Measurements from ENCODE around the gene BHLHE40.

BHLHE40 gene

DNA sequence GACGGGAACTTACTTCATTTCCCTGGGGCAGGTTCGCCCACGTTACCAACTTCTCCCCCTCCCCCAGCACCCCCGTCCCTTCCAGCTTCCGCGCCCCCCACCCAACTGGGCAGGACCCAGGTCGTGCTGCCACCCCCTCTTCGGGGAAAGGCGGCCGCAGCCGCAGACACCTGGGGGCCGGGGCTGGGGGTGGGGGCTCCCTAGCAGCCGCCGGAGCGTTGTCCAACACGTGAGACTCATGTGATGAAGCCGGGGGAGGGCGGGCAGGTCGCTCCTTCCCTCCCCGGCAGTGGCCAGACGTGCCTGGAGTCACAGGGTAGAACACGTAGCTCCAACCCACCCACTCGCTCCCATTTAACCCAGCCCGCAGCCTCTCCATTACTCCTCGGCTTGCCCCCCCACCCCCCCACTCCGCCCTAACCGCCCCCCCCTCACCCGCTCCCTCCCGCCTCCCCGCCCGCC lies 240 bp upstream of the BHLHE40 start:
- Histone ChIP-seq H3K9me3 (ENCODE audit: insufficient read depth, low read length) (no peaks in the 10 kb centered on the region), H3K27me3 (ENCODE audit: insufficient read depth, insufficient read length) (peaks cover 15% of the 10 kb centered on the region), H3K36me3 (ENCODE audit: insufficient read depth, insufficient read length, low read length) (peaks cover 40% of the 10 kb centered on the region), H3K9ac (ENCODE audit: insufficient read length, low read depth) (peak overlapping the region; percentile 72), H3K4me1 (ENCODE audit: insufficient read depth, insufficient read length) (peaks cover 17% of the 10 kb centered on the region), H3K4me3 (ENCODE audit: insufficient read length, low read depth) (peak overlapping the region; percentile 64)
- no peak for DNase-seq (ENCODE audit: low read depth, low spot score)
- TF ChIP-seq ZNF274 (IDR thresholded peaks at IDR 0.05; ENCODE audit: low read depth, low read length) (no peak), SUZ12 (IDR thresholded peaks at IDR 0.05; ENCODE audit: extremely low read depth, insufficient read depth, insufficient read length) (no peak), YY1 (IDR thresholded peaks at IDR 0.05; ENCODE audit: insufficient read depth, insufficient read length) (no peak)

DNA sequence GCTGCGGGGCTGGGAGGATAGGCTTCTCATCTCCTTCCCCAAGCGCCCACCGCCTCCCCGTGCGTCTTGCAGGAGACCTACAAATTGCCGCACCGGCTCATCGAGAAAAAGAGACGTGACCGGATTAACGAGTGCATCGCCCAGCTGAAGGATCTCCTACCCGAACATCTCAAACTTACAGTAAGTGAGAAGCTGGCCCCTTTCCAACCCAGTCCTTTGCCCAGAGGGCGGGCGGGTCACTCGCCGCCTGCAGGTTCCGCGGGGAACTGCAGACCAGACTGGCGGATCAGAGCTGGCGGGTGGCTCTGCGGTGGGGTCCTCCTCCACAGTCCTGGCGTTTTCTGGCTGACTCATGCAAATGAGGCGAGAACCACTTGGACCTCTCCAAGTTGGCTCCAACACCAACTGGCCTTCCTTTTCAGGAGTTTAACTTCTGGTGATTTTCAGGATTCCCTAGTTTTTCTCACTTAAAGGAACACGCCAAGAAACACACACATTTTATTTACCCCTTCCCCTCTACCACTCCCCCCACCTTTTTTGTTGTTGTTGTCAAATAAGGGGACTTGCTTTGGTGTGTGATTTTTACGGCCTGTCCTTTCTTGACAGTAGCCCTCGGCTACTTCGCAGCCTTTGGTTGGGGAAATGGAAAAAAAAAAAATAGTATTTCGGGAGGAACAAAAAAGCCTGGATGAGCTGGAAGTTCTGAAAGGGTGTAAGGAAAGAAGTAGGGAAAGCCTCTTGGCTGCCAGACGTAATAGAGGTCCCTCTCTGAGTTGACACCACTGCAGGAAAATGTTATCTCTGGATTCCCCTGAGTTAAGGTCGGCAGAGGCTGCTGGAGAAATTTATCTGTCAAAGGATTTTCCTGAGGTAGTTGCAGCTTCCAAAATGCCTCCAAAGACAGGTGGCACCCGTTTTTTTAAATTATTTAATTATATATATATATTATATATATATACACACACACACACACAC lies 1.3 kb downstream of the BHLHE40 start:
- no peaks in the 10 kb centered on the region for H3K9me3 ChIP-seq (ENCODE audit: insufficient read depth, low read length)
- peak overlapping the region; percentile 98 for H3K9ac ChIP-seq (ENCODE audit: insufficient read length, low read depth)
- peaks cover 54% of the 10 kb centered on the region for H3K36me3 ChIP-seq (ENCODE audit: insufficient read depth, insufficient read length, low read length)
- TF ChIP-seq ZNF274 (IDR thresholded peaks at IDR 0.05; ENCODE audit: low read depth, low read length) (no peak), YY1 (IDR thresholded peaks at IDR 0.05; ENCODE audit: insufficient read depth, insufficient read length) (no peak), SUZ12 (IDR thresholded peaks at IDR 0.05; ENCODE audit: extremely low read depth, insufficient read depth, insufficient read length) (no peak)
- peaks cover 25% of the 10 kb centered on the region for H3K27me3 ChIP-seq (ENCODE audit: insufficient read depth, insufficient read length)
- peak overlapping the region; percentile 95 for H3K4me3 ChIP-seq (ENCODE audit: insufficient read length, low read depth)
- DNase-seq (ENCODE audit: low read depth, low spot score), result no peak
- peaks cover 22% of the 10 kb centered on the region for H3K4me1 ChIP-seq (ENCODE audit: insufficient read depth, insufficient read length)

DNA sequence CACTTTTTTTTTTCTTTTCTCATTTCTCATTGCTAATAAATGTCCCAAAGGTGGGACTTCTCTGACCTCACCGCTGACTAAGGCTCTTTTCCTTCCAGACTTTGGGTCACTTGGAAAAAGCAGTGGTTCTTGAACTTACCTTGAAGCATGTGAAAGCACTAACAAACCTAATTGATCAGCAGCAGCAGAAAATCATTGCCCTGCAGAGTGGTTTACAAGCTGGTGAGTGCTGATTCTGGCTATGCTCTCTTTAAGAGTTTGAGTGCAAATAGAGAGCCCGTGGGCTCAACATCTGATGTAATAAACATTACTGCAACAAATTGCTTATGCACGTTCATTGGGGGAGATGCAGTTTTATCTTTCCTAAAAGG lies 2.0 kb downstream of the BHLHE40 start:
- Histone ChIP-seq H3K36me3 (ENCODE audit: insufficient read depth, insufficient read length, low read length) (peaks cover 54% of the 10 kb centered on the region), H3K4me1 (ENCODE audit: insufficient read depth, insufficient read length) (peaks cover 27% of the 10 kb centered on the region), H3K9ac (ENCODE audit: insufficient read length, low read depth) (no peak overlapping the region), H3K9me3 (ENCODE audit: insufficient read depth, low read length) (no peaks in the 10 kb centered on the region), H3K4me3 (ENCODE audit: insufficient read length, low read depth) (no peak overlapping the region), H3K27me3 (ENCODE audit: insufficient read depth, insufficient read length) (peaks cover 32% of the 10 kb centered on the region)
- no peak for DNase-seq (ENCODE audit: low read depth, low spot score)
- no peak for TF ChIP-seq SUZ12 (IDR thresholded peaks at IDR 0.05; ENCODE audit: extremely low read depth, insufficient read depth, insufficient read length)
- no peak for TF ChIP-seq YY1 (IDR thresholded peaks at IDR 0.05; ENCODE audit: insufficient read depth, insufficient read length)
- TF ChIP-seq ZNF274 (IDR thresholded peaks at IDR 0.05; ENCODE audit: low read depth, low read length), result no peak

DNA sequence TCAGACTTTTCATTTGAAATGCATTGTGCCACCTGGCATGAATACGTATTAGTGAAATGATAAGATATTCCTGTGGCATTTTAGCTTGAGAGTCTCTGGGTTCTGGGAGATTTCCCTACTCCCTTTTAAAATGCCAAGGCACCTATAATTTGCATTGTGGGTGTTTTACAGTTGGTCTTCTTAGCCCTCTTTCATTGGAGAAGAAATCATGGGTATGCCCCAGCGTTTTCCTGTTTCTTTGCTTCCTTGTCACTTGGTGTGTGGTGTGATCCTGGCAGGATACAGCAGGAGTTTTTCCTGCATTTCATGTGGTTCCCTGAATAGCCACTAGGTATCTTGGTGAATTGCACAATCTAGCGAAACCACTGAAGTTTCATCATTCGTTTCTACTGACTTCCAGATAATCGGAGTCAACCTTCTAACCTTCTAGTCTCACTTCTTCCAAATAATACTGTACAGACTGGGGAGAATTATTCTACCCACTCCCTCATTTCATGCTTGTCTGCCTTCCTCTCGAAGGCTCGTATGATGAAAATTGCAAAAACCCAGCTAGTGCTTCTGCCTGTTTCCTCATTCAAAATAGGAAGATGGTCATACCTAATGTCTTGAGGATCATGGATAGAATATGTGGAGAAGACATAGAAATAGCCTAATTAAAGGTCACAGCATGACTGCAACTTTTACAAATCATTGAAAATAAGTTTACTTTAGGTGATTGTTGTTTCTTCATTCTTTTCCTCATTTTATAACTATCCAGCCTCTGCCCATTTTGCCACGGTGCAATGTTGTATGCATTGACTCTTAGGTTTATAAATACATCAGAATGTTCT lies 2.6 kb downstream of the BHLHE40 start:
- Histone ChIP-seq H3K9ac (ENCODE audit: insufficient read length, low read depth) (no peak overlapping the region), H3K36me3 (ENCODE audit: insufficient read depth, insufficient read length, low read length) (peaks cover 54% of the 10 kb centered on the region), H3K9me3 (ENCODE audit: insufficient read depth, low read length) (no peaks in the 10 kb centered on the region), H3K27me3 (ENCODE audit: insufficient read depth, insufficient read length) (peaks cover 31% of the 10 kb centered on the region), H3K4me3 (ENCODE audit: insufficient read length, low read depth) (no peak overlapping the region), H3K4me1 (ENCODE audit: insufficient read depth, insufficient read length) (peaks cover 26% of the 10 kb centered on the region)
- DNase-seq (ENCODE audit: low read depth, low spot score), result no peak
- TF ChIP-seq YY1 (IDR thresholded peaks at IDR 0.05; ENCODE audit: insufficient read depth, insufficient read length) (no peak), SUZ12 (IDR thresholded peaks at IDR 0.05; ENCODE audit: extremely low read depth, insufficient read depth, insufficient read length) (no peak), ZNF274 (IDR thresholded peaks at IDR 0.05; ENCODE audit: low read depth, low read length) (no peak)

DNA sequence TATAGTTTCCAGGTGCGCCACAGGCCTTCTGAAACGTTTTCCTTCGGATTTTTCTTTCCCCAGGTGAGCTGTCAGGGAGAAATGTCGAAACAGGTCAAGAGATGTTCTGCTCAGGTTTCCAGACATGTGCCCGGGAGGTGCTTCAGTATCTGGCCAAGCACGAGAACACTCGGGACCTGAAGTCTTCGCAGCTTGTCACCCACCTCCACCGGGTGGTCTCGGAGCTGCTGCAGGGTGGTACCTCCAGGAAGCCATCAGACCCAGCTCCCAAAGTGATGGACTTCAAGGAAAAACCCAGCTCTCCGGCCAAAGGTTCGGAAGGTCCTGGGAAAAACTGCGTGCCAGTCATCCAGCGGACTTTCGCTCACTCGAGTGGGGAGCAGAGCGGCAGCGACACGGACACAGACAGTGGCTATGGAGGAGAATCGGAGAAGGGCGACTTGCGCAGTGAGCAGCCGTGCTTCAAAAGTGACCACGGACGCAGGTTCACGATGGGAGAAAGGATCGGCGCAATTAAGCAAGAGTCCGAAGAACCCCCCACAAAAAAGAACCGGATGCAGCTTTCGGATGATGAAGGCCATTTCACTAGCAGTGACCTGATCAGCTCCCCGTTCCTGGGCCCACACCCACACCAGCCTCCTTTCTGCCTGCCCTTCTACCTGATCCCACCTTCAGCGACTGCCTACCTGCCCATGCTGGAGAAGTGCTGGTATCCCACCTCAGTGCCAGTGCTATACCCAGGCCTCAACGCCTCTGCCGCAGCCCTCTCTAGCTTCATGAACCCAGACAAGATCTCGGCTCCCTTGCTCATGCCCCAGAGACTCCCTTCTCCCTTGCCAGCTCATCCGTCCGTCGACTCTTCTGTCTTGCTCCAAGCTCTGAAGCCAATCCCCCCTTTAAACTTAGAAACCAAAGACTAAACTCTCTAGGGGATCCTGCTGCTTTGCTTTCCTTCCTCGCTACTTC lies 3.8 kb downstream of the BHLHE40 start:
- Histone ChIP-seq H3K9ac (ENCODE audit: insufficient read length, low read depth) (peak overlapping the region; percentile 61), H3K27me3 (ENCODE audit: insufficient read depth, insufficient read length) (peaks cover 30% of the 10 kb centered on the region), H3K36me3 (ENCODE audit: insufficient read depth, insufficient read length, low read length) (peaks cover 54% of the 10 kb centered on the region), H3K9me3 (ENCODE audit: insufficient read depth, low read length) (no peaks in the 10 kb centered on the region), H3K4me3 (ENCODE audit: insufficient read length, low read depth) (no peak overlapping the region), H3K4me1 (ENCODE audit: insufficient read depth, insufficient read length) (peaks cover 21% of the 10 kb centered on the region)
- TF ChIP-seq YY1 (IDR thresholded peaks at IDR 0.05; ENCODE audit: insufficient read depth, insufficient read length), result no peak
- no peak for TF ChIP-seq ZNF274 (IDR thresholded peaks at IDR 0.05; ENCODE audit: low read depth, low read length)
- TF ChIP-seq SUZ12 (IDR thresholded peaks at IDR 0.05; ENCODE audit: extremely low read depth, insufficient read depth, insufficient read length), result no peak
- no peak for DNase-seq (ENCODE audit: low read depth, low spot score)

DNA sequence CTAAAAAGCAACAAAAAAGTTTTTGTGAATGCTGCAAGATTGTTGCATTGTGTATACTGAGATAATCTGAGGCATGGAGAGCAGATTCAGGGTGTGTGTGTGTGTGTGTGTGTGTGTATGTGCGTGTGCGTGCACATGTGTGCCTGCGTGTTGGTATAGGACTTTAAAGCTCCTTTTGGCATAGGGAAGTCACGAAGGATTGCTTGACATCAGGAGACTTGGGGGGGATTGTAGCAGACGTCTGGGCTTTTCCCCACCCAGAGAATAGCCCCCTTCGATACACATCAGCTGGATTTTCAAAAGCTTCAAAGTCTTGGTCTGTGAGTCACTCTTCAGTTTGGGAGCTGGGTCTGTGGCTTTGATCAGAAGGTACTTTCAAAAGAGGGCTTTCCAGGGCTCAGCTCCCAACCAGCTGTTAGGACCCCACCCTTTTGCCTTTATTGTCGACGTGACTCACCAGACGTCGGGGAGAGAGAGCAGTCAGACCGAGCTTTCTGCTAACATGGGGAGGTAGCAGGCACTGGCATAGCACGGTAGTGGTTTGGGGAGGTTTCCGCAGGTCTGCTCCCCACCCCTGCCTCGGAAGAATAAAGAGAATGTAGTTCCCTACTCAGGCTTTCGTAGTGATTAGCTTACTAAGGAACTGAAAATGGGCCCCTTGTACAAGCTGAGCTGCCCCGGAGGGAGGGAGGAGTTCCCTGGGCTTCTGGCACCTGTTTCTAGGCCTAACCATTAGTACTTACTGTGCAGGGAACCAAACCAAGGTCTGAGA lies 4.7 kb downstream of the BHLHE40 start:
- Histone ChIP-seq H3K9ac (ENCODE audit: insufficient read length, low read depth) (peak overlapping the region; percentile 39), H3K4me3 (ENCODE audit: insufficient read length, low read depth) (no peak overlapping the region), H3K4me1 (ENCODE audit: insufficient read depth, insufficient read length) (peaks cover 24% of the 10 kb centered on the region), H3K27me3 (ENCODE audit: insufficient read depth, insufficient read length) (peaks cover 30% of the 10 kb centered on the region), H3K9me3 (ENCODE audit: insufficient read depth, low read length) (no peaks in the 10 kb centered on the region), H3K36me3 (ENCODE audit: insufficient read depth, insufficient read length, low read length) (peaks cover 54% of the 10 kb centered on the region)
- no peak for DNase-seq (ENCODE audit: low read depth, low spot score)
- TF ChIP-seq YY1 (IDR thresholded peaks at IDR 0.05; ENCODE audit: insufficient read depth, insufficient read length), result no peak
- no peak for TF ChIP-seq ZNF274 (IDR thresholded peaks at IDR 0.05; ENCODE audit: low read depth, low read length)
- TF ChIP-seq SUZ12 (IDR thresholded peaks at IDR 0.05; ENCODE audit: extremely low read depth, insufficient read depth, insufficient read length), result no peak
